GM12865 (cell line): ENCODE data around the gene FHIP2A.

ENCODE experiments used
- DNase-seq: peaks from one replicate; pipeline ENCODE4 v3.0.0; 2010; ENCODE audit warnings: low read depth
- H3K4me3 ChIP-seq: 2 replicates; pipeline ENCODE4 v1.5.1; 2011; ENCODE audit warnings: mild to moderate bottlenecking, low read depth, low read length, control low read depth
- CTCF ChIP-seq: IDR thresholded peaks from 2 replicates; pipeline ENCODE4 v1.5.1; 2011; ENCODE audit warnings: low read length, control low read depth, low read depth, inconsistent platforms; ENCODE audit not compliant: insufficient read depth; ENCODE audit errors: missing control alignments

The FHIP2A gene

GRCh38 chr10:114870486-114870885 lies 48.9 kb downstream of the FHIP2A start:
- no peak overlapping the region for H3K4me3 ChIP-seq
- no peak for TF ChIP-seq CTCF
- DNase-seq, result no peak

GRCh38 chr10:114871379-114871778 lies 49.8 kb downstream of the FHIP2A start:
- DNase-seq, result no peak
- no peak overlapping the region for H3K4me3 ChIP-seq
- no peak for TF ChIP-seq CTCF
